ENCODE data around the gene IQCK. TPM values are rescaled to one million over a fixed set of nuclear protein-coding genes. Genes with fewer than 3 reads are reported as not detected.
"Not testable (repeated sequence)": the region's sequence is repeated elsewhere in the genome, so short reads cannot be mapped to it uniquely, and the experiment has no call there.

IQCK gene
- polyA plus RNA-seq, 3 donors: 0.52 to 1.2 (median 0.58) TPM

- no CpG with 5 or more reads among the region's 4 CpGs for WGBS (ENCODE audit: insufficient coverage)
- intact Hi-C loops (cut with micrococcal nuclease): not testable (repeated sequence)
- H3K9me3 Mint-ChIP-seq: peaks cover 5 to 14% (median 10%) of the 10 kb centered on the region in 7 donors
These were observed 83.8 kb downstream of the IQCK start for GRCh38 chr16:19801824-19802223.

GRCh38 chr16:19802612-19803011, 84.5 kb downstream of the IQCK start:
- H3K27me3 Mint-ChIP-seq (ENCODE audit: low read depth in 3 of 3): no peaks in the 10 kb centered on the region
- 100% methylated on average over 6 of the region's 8 CpGs for WGBS (ENCODE audit: insufficient coverage)
- Histone ChIP-seq H3K4me3 (replicated peaks in 1 of 3; ENCODE audit: low read depth in 2 of 3, low read length in 3 of 3) (no peak overlapping the region), H3K4me1 (ENCODE audit: control insufficient read depth in 1 of 2, insufficient read depth in 2 of 2, low read length in 2 of 2) (peaks cover 13 to 15% of the 10 kb centered on the region in 2 donors), H3K79me2 (ENCODE audit: insufficient read depth, low read length) (no peaks in the 10 kb centered on the region), H3K4me2 (replicated peaks; ENCODE audit: extremely low read depth, low read length, poor library complexity, severe bottlenecking) (no peak overlapping the region), H3K9ac (ENCODE audit: insufficient read depth, low read length, poor library complexity, severe bottlenecking) (no peak overlapping the region), H3K36me3 (replicated peaks in 1 of 2; ENCODE audit: control insufficient read depth in 1 of 2, insufficient read depth in 2 of 2, low read length in 2 of 2) (no peaks in the 10 kb centered on the region), H2AFZ (ENCODE audit: insufficient read depth, low read depth, low read length, poor library complexity, severe bottlenecking) (no peak overlapping the region), H3K27ac (ENCODE audit: low read depth in 1 of 2, low read length in 2 of 2) (no peak overlapping the region), H3K9me3 (replicated peaks in 1 of 2; ENCODE audit: control insufficient read depth in 1 of 2, insufficient read depth in 1 of 2, low read length in 2 of 2) (peaks cover 10% of the 10 kb centered on the region in 2 donors), H4K20me1 (ENCODE audit: insufficient read depth, low read length) (no peaks in the 10 kb centered on the region), H3K27me3 (ENCODE audit: control insufficient read depth in 2 of 2, insufficient read depth in 2 of 2, low read length in 2 of 2) (no peaks in the 10 kb centered on the region)
- H3K4me3 Mint-ChIP-seq: no peak overlapping the region
- intact Hi-C loops (cut with micrococcal nuclease): no loop called here
- peaks cover 17% of the 10 kb centered on the region for H3K4me1 Mint-ChIP-seq
- peaks cover 5 to 20% (median 10%) of the 10 kb centered on the region in 7 donors for H3K9me3 Mint-ChIP-seq
- no peak for DNase-seq
- peaks cover 0 to 4% of the 10 kb centered on the region in 2 donors for H3K36me3 Mint-ChIP-seq
- no peak for TF ChIP-seq CTCF (IDR thresholded peaks at IDR 0.05)
- H3K27ac Mint-ChIP-seq: no peak overlapping the region

More at GRCh38 chr16:19801824-19802223, 83.8 kb downstream of the IQCK start:
- H3K27ac Mint-ChIP-seq; H3K27me3 Mint-ChIP-seq (ENCODE audit: low read depth in 3 of 3); DNase-seq; H3K79me2 ChIP-seq (ENCODE audit: insufficient read depth, low read length); H3K4me2 ChIP-seq (replicated peaks; ENCODE audit: extremely low read depth, low read length, poor library complexity, severe bottlenecking); H2AFZ ChIP-seq (ENCODE audit: insufficient read depth, low read depth, low read length, poor library complexity, severe bottlenecking); H3K36me3 Mint-ChIP-seq; H3K27ac ChIP-seq (ENCODE audit: low read depth in 1 of 2, low read length in 2 of 2); H3K4me3 ChIP-seq (replicated peaks in 1 of 3; ENCODE audit: low read depth in 2 of 3, low read length in 3 of 3); H3K9ac ChIP-seq (ENCODE audit: insufficient read depth, low read length, poor library complexity, severe bottlenecking); H3K4me3 Mint-ChIP-seq; H4K20me1 ChIP-seq (ENCODE audit: insufficient read depth, low read length); H3K27me3 ChIP-seq (ENCODE audit: control insufficient read depth in 2 of 2, insufficient read depth in 2 of 2, low read length in 2 of 2); H3K9me3 ChIP-seq (replicated peaks in 1 of 2; ENCODE audit: control insufficient read depth in 1 of 2, insufficient read depth in 1 of 2, low read length in 2 of 2); H3K36me3 ChIP-seq (replicated peaks in 1 of 2; ENCODE audit: control insufficient read depth in 1 of 2, insufficient read depth in 2 of 2, low read length in 2 of 2): not testable (repeated sequence)
- peaks cover 13 to 15% of the 10 kb centered on the region in 2 donors for H3K4me1 ChIP-seq (ENCODE audit: control insufficient read depth in 1 of 2, insufficient read depth in 2 of 2, low read length in 2 of 2)
- H3K4me1 Mint-ChIP-seq: peaks cover 17% of the 10 kb centered on the region
